ENCODE measurements around the gene CHN2. TPM values are rescaled to one million over a fixed set of nuclear protein-coding genes. Genes with fewer than 3 reads are reported as not detected.
"Not testable (repeated sequence)": the region's sequence is repeated elsewhere in the genome, so short reads cannot be mapped to it uniquely, and the experiment has no call there.

Gene CHN2
- total RNA-seq, 1 donor from 2014 or later = 11.0 TPM

DNA sequence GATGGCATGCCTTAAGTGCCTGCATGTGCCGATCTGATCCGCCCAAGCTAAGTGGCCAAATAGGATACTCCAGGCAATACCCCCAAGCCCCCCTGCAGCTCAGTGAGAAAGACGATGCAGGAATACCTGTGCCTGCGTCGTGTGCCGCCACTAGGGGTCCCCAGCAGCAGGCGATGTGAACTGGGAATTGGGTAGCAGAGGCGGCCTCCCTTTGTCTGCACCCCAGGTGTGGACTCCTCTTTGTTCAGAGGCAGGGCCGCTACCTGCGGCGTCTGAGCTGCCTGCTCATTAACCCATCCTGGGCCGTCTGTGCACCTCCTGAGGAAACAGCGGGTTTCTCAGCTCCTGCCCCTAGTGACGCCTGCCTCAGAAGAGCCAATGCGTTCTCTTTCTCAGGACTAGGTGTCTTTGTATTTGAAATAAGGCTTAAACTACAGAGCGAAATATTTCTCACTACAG, 4.8 kb upstream of the CHN2 start:
- DNase-seq (ENCODE audit: low spot score) = no peak

DNA sequence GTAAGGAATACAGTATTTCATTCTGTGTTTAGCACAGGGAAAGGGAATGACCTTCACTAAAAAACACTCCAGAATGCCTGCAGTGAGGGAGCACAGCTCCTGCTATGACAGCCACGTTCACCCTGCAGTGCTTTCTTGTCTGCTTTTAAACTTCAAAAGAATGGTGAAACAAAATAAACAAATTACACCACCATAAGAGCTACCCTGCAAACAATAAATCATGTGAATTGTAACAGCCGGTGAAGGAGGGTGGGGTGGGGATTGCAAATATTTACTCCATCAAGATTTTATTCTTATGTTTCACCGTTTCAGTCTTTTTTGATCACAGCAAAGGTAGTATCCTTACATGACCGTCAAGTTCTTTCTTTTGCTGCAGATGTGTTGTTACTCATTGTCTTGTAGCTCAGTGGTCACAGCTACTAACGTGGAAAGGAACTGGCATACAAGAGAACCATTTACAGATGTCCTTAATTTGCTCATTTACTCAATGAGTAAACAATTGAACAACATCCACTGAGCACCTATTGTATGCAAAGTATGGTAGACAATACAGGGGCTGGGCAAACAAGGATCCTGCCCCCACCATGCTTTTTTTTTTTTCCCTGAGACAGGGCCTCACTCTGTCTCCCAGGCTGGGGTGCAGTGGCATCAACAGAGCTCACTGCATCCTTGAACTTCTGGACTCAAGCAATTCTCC, 4.1 kb upstream of the CHN2 start:
- DNase-seq (ENCODE audit: low spot score) = no peak

- DNase-seq (ENCODE audit: low spot score) = no peak
Observed at GRCh38 chr7:29192323-29192722, 2.3 kb upstream of the CHN2 start.

DNA sequence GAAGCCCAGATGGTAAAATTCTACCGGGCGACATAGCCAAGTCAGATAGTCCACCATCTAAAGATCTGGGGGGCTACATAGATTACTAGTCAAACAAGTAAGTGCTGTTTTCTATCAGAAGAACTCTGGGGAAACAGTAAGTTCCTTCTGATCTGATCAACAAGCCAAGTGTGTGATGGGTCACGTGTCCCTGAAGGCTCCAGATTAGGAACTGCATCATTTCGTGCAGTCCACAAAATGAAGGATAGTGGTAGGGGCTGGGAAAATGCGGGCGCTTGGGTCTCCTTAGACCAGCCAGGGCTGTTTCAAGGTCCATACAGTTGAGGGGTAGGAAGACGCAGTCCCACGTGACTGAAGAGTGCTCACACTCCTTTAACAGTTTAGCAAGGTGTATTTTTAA, 1.8 kb upstream of the CHN2 start:
- no peak for DNase-seq (ENCODE audit: low spot score)

DNA sequence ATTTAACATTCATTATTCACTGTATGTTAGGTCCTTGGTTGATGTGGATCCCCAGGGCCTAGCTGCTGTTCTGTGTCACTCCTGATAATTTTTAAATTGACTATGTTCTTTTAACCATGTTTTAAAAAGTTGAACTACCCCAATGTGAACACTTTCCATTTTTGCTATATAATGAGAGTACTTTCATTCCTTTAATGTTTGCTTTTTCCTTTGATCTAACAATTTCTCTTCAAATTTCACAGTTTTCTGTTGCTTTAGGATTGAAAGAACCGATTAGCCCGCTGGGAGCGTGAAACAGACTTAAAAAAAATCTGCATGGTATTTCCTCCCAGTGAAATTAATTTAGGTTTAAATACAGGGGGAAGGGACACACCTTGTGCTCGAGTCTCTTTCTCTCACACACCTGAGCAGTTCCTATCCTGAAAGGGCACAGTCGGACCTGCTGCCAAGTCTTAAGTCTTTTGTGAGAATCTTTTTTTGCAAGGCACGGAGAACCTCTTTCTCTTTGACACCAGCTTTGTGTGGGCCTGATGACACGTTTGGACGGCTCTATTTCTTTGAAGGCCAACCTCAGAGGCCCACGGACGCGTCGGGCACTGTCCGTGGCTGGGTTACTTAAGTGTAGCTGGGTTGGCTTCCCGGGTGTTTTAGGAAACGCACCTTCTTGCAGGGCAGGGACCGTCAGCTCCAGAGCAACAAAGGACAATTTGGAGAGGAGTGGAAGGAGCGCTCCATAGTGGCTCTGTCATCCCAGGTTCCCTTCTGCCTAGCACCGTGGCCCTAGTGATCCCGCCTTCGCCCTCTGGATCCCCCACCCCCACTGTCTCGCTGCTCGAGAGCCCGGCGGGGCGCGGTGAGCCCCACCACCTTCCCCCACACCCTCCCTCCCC, 1.0 kb upstream of the CHN2 start:
- no peak for DNase-seq (ENCODE audit: low spot score)

DNA sequence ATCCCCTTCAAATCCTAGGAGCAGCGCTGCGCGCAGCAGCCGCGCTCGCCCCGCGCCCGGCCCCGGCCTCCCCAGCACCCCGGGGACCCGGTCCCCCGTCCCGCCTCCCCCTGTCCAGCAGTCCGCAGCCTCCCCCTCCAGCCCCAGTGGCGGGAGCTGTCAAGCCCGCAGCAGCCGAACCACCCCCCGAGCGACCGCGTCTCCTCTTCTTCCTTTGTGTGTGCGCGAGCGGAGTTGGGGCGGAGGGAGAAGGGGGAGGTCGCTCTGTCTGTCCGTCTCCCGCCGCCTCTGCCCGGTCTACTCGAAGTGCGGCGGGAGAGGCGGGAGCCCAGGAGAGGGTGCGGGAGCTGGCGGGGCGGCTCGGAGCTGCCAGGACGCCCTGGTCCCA, 375 bp upstream of the CHN2 start:
- no peak for DNase-seq (ENCODE audit: low spot score)

- no peak for DNase-seq (ENCODE audit: low spot score)
Observed at GRCh38 chr7:29196191-29196590, 1.6 kb downstream of the CHN2 start.

DNA sequence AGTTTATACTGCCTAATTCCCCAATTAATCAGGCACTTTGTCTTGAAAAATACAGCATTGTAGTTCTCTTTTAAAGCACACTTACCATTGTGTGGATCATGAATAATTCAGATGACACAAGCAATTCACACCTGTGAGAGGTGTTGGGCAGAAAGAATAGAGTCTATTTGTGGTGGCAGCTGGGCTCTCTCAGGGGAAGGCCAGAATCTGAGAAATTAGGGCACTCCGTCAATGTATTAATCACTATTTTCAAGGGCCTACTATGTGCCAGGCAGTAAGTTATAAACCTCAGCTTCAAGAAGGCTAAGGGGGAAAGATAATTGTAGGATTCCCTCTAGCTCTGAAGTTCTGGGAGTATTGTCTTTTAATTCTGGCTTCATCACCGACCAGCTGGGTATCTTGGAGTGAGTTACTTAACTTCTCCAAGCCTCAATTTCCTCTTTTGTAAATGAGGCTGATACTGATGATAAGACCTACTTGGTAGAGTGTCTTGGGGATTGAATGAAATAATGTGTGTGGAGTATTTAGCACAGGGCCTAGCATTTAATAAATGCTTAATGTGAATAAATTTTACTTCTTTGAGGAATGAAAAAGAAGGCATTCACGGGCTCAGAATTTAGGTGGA, 2.5 kb downstream of the CHN2 start:
- no peak for DNase-seq (ENCODE audit: low spot score)

GRCh38 chr7:29197916-29198315, 3.3 kb downstream of the CHN2 start:
- DNase-seq (ENCODE audit: low spot score) = no peak

DNA sequence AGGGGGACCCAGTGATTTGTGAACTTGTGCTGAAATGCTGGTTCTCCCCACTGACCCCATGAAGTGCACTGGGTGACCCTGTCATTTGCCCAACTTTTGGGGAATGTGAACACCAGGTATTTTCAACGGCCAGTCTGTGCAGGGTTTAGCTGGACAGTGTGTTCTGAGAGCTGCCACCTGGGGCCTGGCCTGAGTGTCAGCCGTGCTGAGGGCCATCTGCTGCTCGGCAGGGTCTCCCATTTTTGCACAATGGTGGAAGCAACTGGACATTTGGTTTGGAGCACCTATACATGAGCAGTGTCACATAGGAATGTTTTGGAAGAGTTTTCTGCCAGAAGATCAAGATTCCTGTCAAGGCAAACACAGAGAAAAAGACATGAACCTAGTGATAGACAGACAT, 5.2 kb downstream of the CHN2 start:
- no peak for DNase-seq (ENCODE audit: low spot score)

DNA sequence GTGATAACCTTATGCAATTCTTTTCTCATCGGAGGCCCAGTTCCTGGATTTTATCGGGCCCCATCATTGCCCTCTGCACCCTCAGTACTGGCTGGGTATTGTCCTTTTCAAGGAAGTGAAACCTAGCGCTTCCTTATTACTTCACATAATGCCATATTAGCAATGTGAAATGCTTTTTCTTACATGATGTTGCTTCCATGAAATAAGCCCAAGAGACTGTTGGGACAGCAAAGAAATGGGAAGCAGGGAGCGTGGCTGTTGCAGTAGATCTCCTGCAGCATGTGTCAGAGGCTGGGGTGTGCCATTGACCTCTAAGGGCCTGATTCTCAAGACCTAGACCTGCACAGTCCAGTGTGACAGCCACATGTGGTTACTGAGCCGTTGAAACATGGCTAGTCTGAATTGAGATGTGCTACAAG, 8.1 kb downstream of the CHN2 start:
- no peak for DNase-seq (ENCODE audit: low spot score)

- no peak for DNase-seq (ENCODE audit: low spot score)
Observed at GRCh38 chr7:29204491-29205272, 10.1 kb downstream of the CHN2 start.

GRCh38 chr7:29207162-29207801, 12.7 kb downstream of the CHN2 start:
- DNase-seq (ENCODE audit: low spot score) = no peak

DNA sequence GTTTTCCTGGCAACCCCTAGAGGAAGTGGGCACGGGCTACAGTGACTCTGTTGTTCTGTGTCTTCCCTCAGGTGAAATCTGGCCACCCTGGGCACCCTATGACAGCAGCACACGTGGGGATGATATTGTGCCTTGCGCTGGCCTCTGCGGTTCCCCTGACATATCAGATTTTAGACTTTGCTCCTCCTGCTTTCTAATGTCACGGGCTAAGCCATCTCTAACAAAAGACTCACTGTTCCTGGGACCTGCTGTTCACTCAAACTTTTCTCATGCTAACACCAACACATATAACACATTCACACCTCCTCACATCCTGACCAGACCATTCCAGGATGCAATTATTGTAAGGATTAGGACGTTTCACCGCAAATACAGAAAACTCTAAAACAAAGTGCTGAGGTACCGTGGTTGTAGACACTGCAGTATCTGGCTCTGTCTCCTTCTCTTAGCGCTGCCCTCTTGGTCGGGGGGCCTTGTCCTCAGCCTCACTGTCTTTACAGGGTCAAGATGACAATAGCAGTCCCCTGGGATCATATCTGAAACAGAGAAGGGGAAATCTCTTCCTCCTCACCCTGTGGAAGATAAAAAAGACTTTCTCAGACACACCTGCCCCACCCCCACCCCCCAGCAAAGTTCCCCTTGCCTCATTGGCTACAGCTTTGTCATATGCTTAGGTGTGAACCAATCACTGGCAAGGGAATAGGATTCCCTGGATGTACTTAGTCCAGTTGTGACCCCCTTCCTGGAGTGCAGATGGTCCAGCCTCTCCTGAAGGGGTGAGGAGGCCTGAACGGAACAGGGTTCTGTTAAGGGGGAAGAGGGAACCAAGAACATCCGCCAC, 14.1 kb downstream of the CHN2 start:
- no peak for DNase-seq (ENCODE audit: low spot score)

- no peak for DNase-seq (ENCODE audit: low spot score)
Observed at GRCh38 chr7:29209745-29210144, 15.2 kb downstream of the CHN2 start.

DNA sequence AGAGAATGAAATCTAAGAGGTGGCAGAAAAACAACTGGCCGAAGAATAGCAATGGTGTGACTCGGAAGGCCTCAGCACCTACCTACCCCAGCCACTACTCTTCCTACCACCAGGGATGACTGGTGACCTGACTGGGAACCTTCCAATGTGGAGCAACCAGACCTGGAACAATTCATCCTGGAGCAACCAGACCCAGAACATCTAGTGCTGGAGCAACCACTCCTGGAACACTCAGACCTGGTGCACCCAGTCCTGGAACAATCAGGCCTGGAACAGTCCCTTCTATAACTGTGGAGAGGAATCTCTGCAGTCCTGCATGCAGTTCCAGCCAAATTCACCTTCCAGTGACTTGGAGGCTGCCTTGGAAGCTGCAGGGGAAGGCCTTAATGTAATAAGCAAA, 18.2 kb downstream of the CHN2 start:
- DNase-seq (ENCODE audit: low spot score) = not testable (repeated sequence)

- no peak for DNase-seq (ENCODE audit: low spot score)
Observed at GRCh38 chr7:29214056-29214455, 19.5 kb downstream of the CHN2 start.

GRCh38 chr7:29214816-29215215, 20.2 kb downstream of the CHN2 start:
- DNase-seq (ENCODE audit: low spot score) = no peak

GRCh38 chr7:29216128-29216527, 21.6 kb downstream of the CHN2 start:
- no peak for DNase-seq (ENCODE audit: low spot score)

GRCh38 chr7:29217113-29217512, 22.5 kb downstream of the CHN2 start:
- DNase-seq (ENCODE audit: low spot score) = no peak
